ENCODE data around the gene L3MBTL4. TPM values are rescaled to one million over a fixed set of nuclear protein-coding genes. Genes with fewer than 3 reads are reported as not detected.

The L3MBTL4 gene
- total RNA-seq, 1 experiment from 2014 or later: not detected

- H3K27me3 ChIP-seq (replicated peaks; ENCODE audit: insufficient read depth, low read depth, low read length, poor library complexity): no peaks in the 10 kb centered on the region
- DNase-seq (ENCODE audit: low spot score): no peak
- no TSS peak for BruUV-seq (replicated peaks)
- H3K36me3 ChIP-seq (ENCODE audit: insufficient read depth, low read length, poor library complexity, severe bottlenecking): no peaks in the 10 kb centered on the region
- no peaks in the 10 kb centered on the region for H3K4me1 ChIP-seq (ENCODE audit: insufficient read depth, low read length, poor library complexity, severe bottlenecking)
- intact Hi-C loops (cut with micrococcal nuclease; ENCODE audit: unreplicated experiment): no loop called here
- CTCF ChIA-PET: no interaction called here
- peaks cover 9% of the 10 kb centered on the region for H3K9me3 ChIP-seq (ENCODE audit: low read depth, low read length, poor library complexity, severe bottlenecking)
- TF ChIP-seq EZH2 (IDR thresholded peaks at IDR 0.05; ENCODE audit: borderline replicate concordance, low read depth, low read length, poor library complexity, severe bottlenecking): no peak
- TF ChIP-seq, protein P1, sequence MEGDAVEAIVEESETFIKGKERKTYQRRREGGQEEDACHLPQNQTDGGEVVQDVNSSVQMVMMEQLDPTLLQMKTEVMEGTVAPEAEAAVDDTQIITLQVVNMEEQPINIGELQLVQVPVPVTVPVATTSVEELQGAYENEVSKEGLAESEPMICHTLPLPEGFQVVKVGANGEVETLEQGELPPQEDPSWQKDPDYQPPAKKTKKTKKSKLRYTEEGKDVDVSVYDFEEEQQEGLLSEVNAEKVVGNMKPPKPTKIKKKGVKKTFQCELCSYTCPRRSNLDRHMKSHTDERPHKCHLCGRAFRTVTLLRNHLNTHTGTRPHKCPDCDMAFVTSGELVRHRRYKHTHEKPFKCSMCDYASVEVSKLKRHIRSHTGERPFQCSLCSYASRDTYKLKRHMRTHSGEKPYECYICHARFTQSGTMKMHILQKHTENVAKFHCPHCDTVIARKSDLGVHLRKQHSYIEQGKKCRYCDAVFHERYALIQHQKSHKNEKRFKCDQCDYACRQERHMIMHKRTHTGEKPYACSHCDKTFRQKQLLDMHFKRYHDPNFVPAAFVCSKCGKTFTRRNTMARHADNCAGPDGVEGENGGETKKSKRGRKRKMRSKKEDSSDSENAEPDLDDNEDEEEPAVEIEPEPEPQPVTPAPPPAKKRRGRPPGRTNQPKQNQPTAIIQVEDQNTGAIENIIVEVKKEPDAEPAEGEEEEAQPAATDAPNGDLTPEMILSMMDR (conservative IDR thresholded peaks at IDR 0.05; ENCODE audit: low read depth, low read length): no peak
- no peak overlapping the region for H3K4me3 ChIP-seq (ENCODE audit: low read depth, low read length, poor library complexity, severe bottlenecking)
- no peak overlapping the region for H3K27ac ChIP-seq (ENCODE audit: low read depth, low read length, poor library complexity, severe bottlenecking)
- POLR2A ChIA-PET (ENCODE audit: low non-redundant PET): no interaction called here
Measured at GRCh38 chr18:5961097-5961827, 453.4 kb downstream of the L3MBTL4 start.

DNA sequence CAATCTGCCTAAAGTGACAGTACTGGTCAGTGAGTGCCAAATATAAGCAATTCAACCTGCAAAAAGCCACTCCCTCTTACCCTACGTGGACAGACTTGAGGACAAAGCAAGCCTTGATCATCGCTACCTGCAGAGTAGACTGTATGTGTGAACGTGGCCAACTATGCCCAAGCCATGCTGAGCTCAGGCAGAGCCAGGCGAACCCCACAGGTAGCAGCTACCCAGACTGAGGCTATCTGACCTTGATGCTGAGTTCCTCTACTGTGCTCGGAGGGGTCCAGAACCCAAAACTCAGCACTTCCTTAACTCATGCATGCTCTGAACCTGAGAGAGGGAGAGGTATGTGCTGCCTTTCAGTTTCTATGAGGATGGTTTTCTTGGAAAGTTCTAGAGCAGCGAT is 455.9 kb downstream of the L3MBTL4 start:
- CTCF ChIA-PET: no interaction called here
- no peak for DNase-seq (ENCODE audit: low spot score)
- peaks cover 14% of the 10 kb centered on the region for H3K9me3 ChIP-seq (ENCODE audit: low read depth, low read length, poor library complexity, severe bottlenecking)
- TF ChIP-seq, protein P1 (conservative IDR thresholded peaks at IDR 0.05; ENCODE audit: low read depth, low read length): no peak
- no peak for TF ChIP-seq EZH2 (IDR thresholded peaks at IDR 0.05; ENCODE audit: borderline replicate concordance, low read depth, low read length, poor library complexity, severe bottlenecking)
- no peaks in the 10 kb centered on the region for H3K27me3 ChIP-seq (replicated peaks; ENCODE audit: insufficient read depth, low read depth, low read length, poor library complexity)
- intact Hi-C loops (cut with micrococcal nuclease; ENCODE audit: unreplicated experiment): no loop called here
- H3K36me3 ChIP-seq (ENCODE audit: insufficient read depth, low read length, poor library complexity, severe bottlenecking): no peaks in the 10 kb centered on the region
- H3K27ac ChIP-seq (ENCODE audit: low read depth, low read length, poor library complexity, severe bottlenecking): no peak overlapping the region
- no peak overlapping the region for H3K4me3 ChIP-seq (ENCODE audit: low read depth, low read length, poor library complexity, severe bottlenecking)
- POLR2A ChIA-PET (ENCODE audit: low non-redundant PET): no interaction called here
- BruUV-seq (replicated peaks): no TSS peak
- no peaks in the 10 kb centered on the region for H3K4me1 ChIP-seq (ENCODE audit: insufficient read depth, low read length, poor library complexity, severe bottlenecking)

DNA sequence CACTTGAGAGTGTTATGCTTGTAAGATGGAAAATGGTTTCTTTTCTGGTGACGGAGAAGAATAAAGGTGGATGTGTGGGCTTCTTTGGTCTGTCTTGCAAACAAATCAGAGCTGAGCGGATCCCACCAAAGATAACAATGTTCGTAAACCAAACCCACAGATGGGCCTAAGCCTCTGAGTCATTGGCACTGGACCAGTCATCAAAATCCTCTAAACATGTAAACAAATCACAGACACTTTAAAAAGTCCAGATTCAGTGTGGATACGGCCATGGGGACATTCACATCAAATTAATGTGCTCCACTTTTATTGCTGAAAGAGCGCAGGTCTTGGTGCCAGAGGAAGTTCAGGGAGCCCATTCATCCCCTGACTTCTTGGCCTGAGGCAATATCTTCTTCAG is 458.9 kb downstream of the L3MBTL4 start:
- Histone ChIP-seq H3K36me3 (ENCODE audit: insufficient read depth, low read length, poor library complexity, severe bottlenecking) (no peaks in the 10 kb centered on the region), H3K4me1 (ENCODE audit: insufficient read depth, low read length, poor library complexity, severe bottlenecking) (no peaks in the 10 kb centered on the region), H3K9me3 (ENCODE audit: low read depth, low read length, poor library complexity, severe bottlenecking) (peaks cover 14% of the 10 kb centered on the region), H3K27ac (ENCODE audit: low read depth, low read length, poor library complexity, severe bottlenecking) (no peak overlapping the region), H3K27me3 (replicated peaks; ENCODE audit: insufficient read depth, low read depth, low read length, poor library complexity) (no peaks in the 10 kb centered on the region), H3K4me3 (ENCODE audit: low read depth, low read length, poor library complexity, severe bottlenecking) (no peak overlapping the region)
- TF ChIP-seq, protein P1 (conservative IDR thresholded peaks at IDR 0.05; ENCODE audit: low read depth, low read length): no peak
- no peak for TF ChIP-seq EZH2 (IDR thresholded peaks at IDR 0.05; ENCODE audit: borderline replicate concordance, low read depth, low read length, poor library complexity, severe bottlenecking)
- ChIA-PET POLR2A (ENCODE audit: low non-redundant PET) (no interaction called here), CTCF (no interaction called here)
- no TSS peak for BruUV-seq (replicated peaks)
- DNase-seq (ENCODE audit: low spot score): no peak
- intact Hi-C loops (cut with micrococcal nuclease; ENCODE audit: unreplicated experiment): no loop called here
